HG03457 (cell line): ENCODE measurements around the gene ZC3H12C.
"Not testable (repeated sequence)": the region's sequence is repeated elsewhere in the genome, so short reads cannot be mapped to it uniquely, and the experiment has no call there.

Source experiments
- ATAC-seq: cut with Tn5 transposase; IDR thresholded peaks from one replicate; pipeline ENCODE4 v1.9.1; 2021; ENCODE audit warnings: moderate number of reproducible peaks; ENCODE audit not compliant: unreplicated experiment

The ZC3H12C gene

GRCh38 chr11:110208678-110209312 is 115.6 kb downstream of the ZC3H12C start:
- not testable (repeated sequence) for ATAC-seq

GRCh38 chr11:110209313-110209694 is 116.1 kb downstream of the ZC3H12C start:
- ATAC-seq, result not testable (repeated sequence)

- no peak for ATAC-seq
These were observed 124.2 kb downstream of the ZC3H12C start for GRCh38 chr11:110217223-110217877.

GRCh38 chr11:110217936-110218335 is 124.7 kb downstream of the ZC3H12C start:
- no peak for ATAC-seq

- no peak for ATAC-seq
These were observed 126.0 kb downstream of the ZC3H12C start for GRCh38 chr11:110219006-110219785.
